GM12801 (cell line): ENCODE measurements around the gene CFP.

Source experiments
- TF ChIP-seq, protein P1 (sequence below): IDR thresholded peaks from one replicate; pipeline ENCODE4 v1.5.1; 2011; ENCODE audit warnings: control low read depth; ENCODE audit not compliant: insufficient read length; ENCODE audit errors: extremely low read depth

CFP gene

DNA sequence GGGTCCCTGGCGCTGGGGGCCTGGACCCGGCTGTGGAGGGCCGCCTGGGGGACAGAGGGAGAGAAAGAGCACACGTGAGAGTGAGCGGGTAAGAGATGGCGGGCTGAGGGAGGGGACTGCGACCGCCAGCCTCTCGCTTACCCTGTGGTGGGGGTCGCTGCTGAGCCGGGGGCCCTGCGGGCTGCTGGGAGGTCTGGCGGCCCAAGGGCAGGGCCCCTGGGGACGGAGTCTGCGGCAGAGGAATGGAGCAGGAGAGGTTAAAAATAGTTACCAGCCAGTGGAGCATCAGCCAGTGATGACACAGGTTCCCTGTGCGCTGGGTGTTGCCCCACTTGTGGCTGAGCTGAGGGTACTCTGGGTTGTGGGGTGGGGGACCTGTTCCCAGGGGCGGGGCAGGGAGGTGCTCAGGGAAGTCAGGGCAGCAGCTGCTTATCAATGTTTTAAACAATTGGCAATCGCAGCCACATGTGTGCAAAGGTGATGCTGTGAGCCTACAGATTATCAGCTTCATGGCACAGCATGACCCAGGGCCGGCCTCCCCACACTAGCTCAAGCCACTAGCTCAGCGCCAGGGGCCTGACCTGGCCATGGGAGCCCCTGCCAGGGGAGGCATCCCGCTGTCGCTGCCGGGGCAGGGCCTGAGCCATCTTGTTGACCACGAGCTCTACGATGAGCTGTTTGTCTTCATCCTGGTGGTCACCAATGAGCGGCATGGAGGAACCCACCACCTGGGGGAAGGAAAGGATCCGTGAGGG is 55.0 kb downstream of the CFP start:
- TF ChIP-seq, protein P1, sequence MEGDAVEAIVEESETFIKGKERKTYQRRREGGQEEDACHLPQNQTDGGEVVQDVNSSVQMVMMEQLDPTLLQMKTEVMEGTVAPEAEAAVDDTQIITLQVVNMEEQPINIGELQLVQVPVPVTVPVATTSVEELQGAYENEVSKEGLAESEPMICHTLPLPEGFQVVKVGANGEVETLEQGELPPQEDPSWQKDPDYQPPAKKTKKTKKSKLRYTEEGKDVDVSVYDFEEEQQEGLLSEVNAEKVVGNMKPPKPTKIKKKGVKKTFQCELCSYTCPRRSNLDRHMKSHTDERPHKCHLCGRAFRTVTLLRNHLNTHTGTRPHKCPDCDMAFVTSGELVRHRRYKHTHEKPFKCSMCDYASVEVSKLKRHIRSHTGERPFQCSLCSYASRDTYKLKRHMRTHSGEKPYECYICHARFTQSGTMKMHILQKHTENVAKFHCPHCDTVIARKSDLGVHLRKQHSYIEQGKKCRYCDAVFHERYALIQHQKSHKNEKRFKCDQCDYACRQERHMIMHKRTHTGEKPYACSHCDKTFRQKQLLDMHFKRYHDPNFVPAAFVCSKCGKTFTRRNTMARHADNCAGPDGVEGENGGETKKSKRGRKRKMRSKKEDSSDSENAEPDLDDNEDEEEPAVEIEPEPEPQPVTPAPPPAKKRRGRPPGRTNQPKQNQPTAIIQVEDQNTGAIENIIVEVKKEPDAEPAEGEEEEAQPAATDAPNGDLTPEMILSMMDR: no peak

DNA sequence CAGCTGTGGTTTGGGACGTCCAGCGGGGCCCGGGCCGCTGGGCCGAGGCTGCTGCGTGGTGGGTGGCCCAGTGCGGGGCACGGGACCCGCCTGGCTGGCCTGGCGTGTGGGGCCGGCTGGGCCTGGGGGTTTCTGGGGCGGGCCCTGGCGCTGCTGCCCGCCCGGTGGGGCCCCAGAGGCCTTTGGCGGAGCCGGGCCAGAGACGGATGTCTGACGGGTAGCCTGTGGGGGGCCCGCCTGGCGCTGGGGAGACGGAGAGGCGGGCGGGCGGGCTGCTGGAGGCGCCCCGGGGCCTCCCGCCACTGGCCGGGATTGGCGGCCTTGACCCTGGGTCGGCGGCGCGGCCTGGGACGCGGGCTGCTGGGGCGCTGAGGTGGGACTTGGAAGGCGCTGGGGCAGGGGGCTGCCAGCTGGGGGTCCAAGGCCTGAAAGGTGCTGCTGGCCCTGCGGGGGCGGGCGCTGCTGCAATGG is 55.6 kb downstream of the CFP start:
- TF ChIP-seq, protein P1: no peak

DNA sequence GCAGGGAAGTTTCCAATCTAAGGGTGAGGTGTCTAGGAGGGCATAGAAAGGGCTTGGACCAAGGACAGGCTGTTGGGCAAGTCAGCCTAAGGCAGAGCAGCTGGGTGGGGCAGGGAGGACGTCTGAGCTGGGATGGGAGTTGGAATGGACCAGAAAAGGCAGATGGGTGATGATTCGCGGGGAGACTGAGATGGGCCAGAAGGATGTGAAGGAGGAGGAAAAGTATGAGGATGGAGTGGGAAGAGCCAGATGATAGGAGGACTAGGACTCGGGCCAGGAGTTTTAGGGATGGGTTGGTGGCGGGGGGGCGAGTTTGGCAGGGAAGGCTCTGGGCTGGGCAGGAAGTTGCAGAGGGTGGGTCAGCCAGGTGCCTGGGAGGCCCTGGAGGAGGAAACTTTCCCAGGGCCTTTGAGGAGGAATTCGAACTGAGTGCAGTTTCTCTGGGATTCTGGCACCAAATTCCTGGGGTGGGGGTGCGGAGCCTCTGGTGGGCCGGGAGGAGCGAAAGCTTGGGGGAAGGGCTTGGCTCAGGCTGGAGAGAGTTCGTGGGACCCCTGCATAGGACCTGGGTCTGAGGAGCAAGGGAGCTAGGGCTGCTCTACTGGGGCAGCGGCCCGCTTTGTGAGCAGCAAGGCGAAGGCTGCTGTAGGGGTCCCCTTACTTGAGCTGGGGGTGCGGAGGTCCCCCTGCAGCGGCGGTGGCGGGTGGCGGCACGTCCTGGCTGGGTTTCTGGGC is 56.2 kb downstream of the CFP start:
- TF ChIP-seq, protein P1: no peak
